K562 (cell line): Measurements from ENCODE around the gene CLCN5. TPM values are rescaled to one million over a fixed set of nuclear protein-coding genes. Genes with fewer than 3 reads are reported as not detected.

Experiments used
- ATAC-seq: fragments of 200-7000 bp; cut with Tn5 transposase; 3 replicates; pipeline ENCODE4 v1.9.1; 2020; ENCODE audit warnings: moderate library complexity
- BruUV-seq: library from RNA; stranded (reverse); fragments of 400-500 nt; replicated peaks from 2 replicates; lab custom pipeline; 2021; lab: Mats Ljungman, UMichigan
- CTCF ChIA-PET: fragments of 300-600 bp; formaldehyde crosslinking; extraction: SDS; loops from one replicate; lab custom pipeline; 2021; ENCODE audit warnings: low intra/inter-chr PET ratio; lab: Yijun Ruan, JAX
- POLR2A ChIA-PET: fragments of 300-600, 350-650 bp; sonication (Branson Sonifier 250); formaldehyde crosslinking; extraction: SDS; loops from one replicate; lab custom pipeline; 2021; ENCODE audit warnings: antibody characterized with exemption, inconsistent platforms; lab: Yijun Ruan, JAX
- DNase-seq, 4 experiments: peaks; one replicate each; pipeline versions ENCODE4 v3.0.0 to v3.0.0-alpha.2; 2011 to 2018; ENCODE audit warnings: low spot score in 3 of 4, mixed read lengths in 3 of 4; ENCODE audit errors: extremely low read depth in 1 of 4
- FAIRE-seq: peaks from 2 replicates; lab custom pipeline; 2011; peaks lifted over from hg19 to GRCh38; lab: Jason Lieb, UNC
- H2AFZ ChIP-seq: 2 replicates; pipeline ENCODE4 v1.6.0; 2011; ENCODE audit warnings: low read depth, low read length, control low read depth, inconsistent platforms
- H3K27ac ChIP-seq: fragments of 200-600 bp; 3 replicates; pipeline ENCODE4 v1.8.0; 2011; ENCODE audit warnings: low read depth, mild to moderate bottlenecking, control low read depth, inconsistent platforms, low read length, moderate library complexity, mixed read lengths; ENCODE audit errors: extremely low read depth
- H3K27me3 ChIP-seq, 2 experiments: fragments of 300-600 bp in 1 of 2; 2 replicates in 1 of 2; 3 replicates in 1 of 2; pipeline versions ENCODE4 v1.6.0 to v1.8.0; 2011; ENCODE audit warnings: inconsistent platforms in 2 of 2, low read length in 2 of 2, mild to moderate bottlenecking in 1 of 2, mixed read lengths in 1 of 2, moderate library complexity in 1 of 2; ENCODE audit not compliant: control insufficient read depth in 2 of 2, insufficient read depth in 2 of 2
- H3K36me3 ChIP-seq: fragments of 300-600 bp; 3 replicates; pipeline ENCODE4 v1.8.0; 2011; ENCODE audit warnings: mild to moderate bottlenecking, low read length, inconsistent platforms; ENCODE audit not compliant: control insufficient read depth, insufficient read depth
- H3K4me1 ChIP-seq, 2 experiments: fragments of 200-600 bp in 1 of 2; replicated peaks in 1 of 2; 2 replicates in 1 of 2; 3 replicates in 1 of 2; pipeline versions ENCODE4 v1.5.1 to v1.8.0; 2011; ENCODE audit warnings: inconsistent platforms in 2 of 2, low read length in 2 of 2, mild to moderate bottlenecking in 1 of 2, mixed read lengths in 1 of 2, moderate library complexity in 1 of 2; ENCODE audit not compliant: control insufficient read depth in 2 of 2, insufficient read depth in 2 of 2
- H3K4me2 ChIP-seq: 2 replicates; pipeline ENCODE4 v1.6.1; 2011; ENCODE audit warnings: low read length, control low read depth, inconsistent platforms, mixed read lengths; ENCODE audit not compliant: insufficient read depth
- H3K4me3 ChIP-seq: fragments of 200-600 bp; sonication (generic), shearing (Covaris generic); 2 replicates; pipeline ENCODE4 v1.5.1; 2016; ENCODE audit warnings: control low read depth, inconsistent platforms
- H3K79me2 ChIP-seq: fragments of 200-600 bp; 3 replicates; pipeline ENCODE4 v1.8.0; 2011; ENCODE audit warnings: low read length, inconsistent platforms; ENCODE audit not compliant: control insufficient read depth, insufficient read depth
- H3K9ac ChIP-seq, 2 experiments: 2 replicates each; pipeline versions ENCODE4 v1.6.0 to v1.6.1; 2011; ENCODE audit warnings: low read depth in 2 of 2, low read length in 2 of 2, control low read depth in 1 of 2, inconsistent platforms in 1 of 2, mild to moderate bottlenecking in 1 of 2, mixed read lengths in 1 of 2; ENCODE audit not compliant: insufficient read depth in 1 of 2
- H3K9me1 ChIP-seq: one replicate; pipeline ENCODE4 v1.6.0; 2011; ENCODE audit warnings: inconsistent platforms, mild to moderate bottlenecking, low read length, moderate library complexity; ENCODE audit not compliant: control insufficient read depth, insufficient read depth
- H3K9me3 ChIP-seq: replicated peaks from 2 replicates; pipeline ENCODE4 v1.5.1; 2011; ENCODE audit warnings: low read depth, low read length, inconsistent platforms; ENCODE audit not compliant: control insufficient read depth, insufficient read depth
- H4K20me1 ChIP-seq: replicated peaks from 2 replicates; pipeline ENCODE4 v1.6.1; 2011; ENCODE audit warnings: low read length, inconsistent platforms, mixed read lengths; ENCODE audit not compliant: control insufficient read depth, insufficient read depth
- HEY1 ChIP-seq: fragments of 250-450 bp; sonication (Bioruptor Pico); IDR thresholded peaks from 2 replicates; pipeline ENCODE4 v1.5.0; 2020; ENCODE audit warnings: mild to moderate bottlenecking, moderate library complexity, borderline replicate concordance
- HMG20A ChIP-seq: fragments of 450-650 bp; formaldehyde crosslinking; conservative IDR thresholded peaks from 2 replicates; pipeline ENCODE4 v1.4.0; 2020; ENCODE audit warnings: mild to moderate bottlenecking, mixed read lengths
- RBM34 ChIP-seq: fragments of 200-400 bp; formaldehyde crosslinking; IDR thresholded peaks from 2 replicates; pipeline ENCODE4 v1.6.1; 2018; ENCODE audit warnings: low read length, borderline replicate concordance; ENCODE audit not compliant: insufficient read depth
- RNF2 ChIP-seq: sonication (generic); IDR thresholded peaks from 2 replicates; pipeline ENCODE4 v1.6.1; 2016
- SMARCB1 ChIP-seq: IDR thresholded peaks from 2 replicates; pipeline ENCODE4 v1.6.1; 2011; ENCODE audit warnings: improper control_type of control experiment, low read depth; ENCODE audit not compliant: insufficient read length
- ZBTB7A ChIP-seq: IDR thresholded peaks from 2 replicates; pipeline ENCODE4 v1.6.1; 2011; ENCODE audit warnings: low read depth, mild to moderate bottlenecking, low read length, moderate library complexity, borderline replicate concordance; ENCODE audit not compliant: control insufficient read depth
- ZNF551 ChIP-seq: fragments of 250-450 bp; sonication (Bioruptor Pico); IDR thresholded peaks from 2 replicates; pipeline ENCODE4 v1.5.0; 2021; ENCODE audit warnings: mild to moderate bottlenecking, moderate library complexity
- WGBS: fragments of 100-300 bp; shearing (Covaris generic); methylation state at CpG from one replicate; pipeline ENCODE4 v1.1.6; 2016; ENCODE audit warnings: low coverage, mixed read lengths; ENCODE audit not compliant: insufficient coverage; ENCODE audit errors: missing lambda C conversion rate; 5-methylcytosine and 5-hydroxymethylcytosine counted together
- in situ Hi-C: fragments of 300-500 bp; cut with MboI; formaldehyde crosslinking; loops from 4 replicates; pipeline ENCODE4 v1.15.0; 2018; ENCODE audit warnings: inconsistent platforms, mixed read lengths
- intact Hi-C: fragments of 100-400 bp; cut with micrococcal nuclease; formaldehyde crosslinking; loops from 2 replicates; pipeline ENCODE4 v1.14.2; 2022
- polyA plus RNA-seq, 8 experiments: library from polyadenylated mRNA; depleted of rRNA in 4 of 8; stranded (reverse) in 5 of 8; unstranded in 3 of 8; fragments of >200 nt; fragmentation: Nextera tagmentation in 2 of 8; fragmentation: Illumina TruSeq in 1 of 8; extraction: Ambion mirVana in 2 of 8; extraction: Trizol in 1 of 8; gene quantifications; 2 replicates each; pipeline versions ENCODE4 v1.2.1 to v1.2.3, GENCODE V29; 2011 to 2014; ENCODE audit warnings: inconsistent platforms in 1 of 8, missing spikeins in 1 of 8
- total RNA-seq, 7 experiments: library from RNA; depleted of rRNA in 6 of 7; stranded (reverse); fragments of >200 nt in 6 of 7; fragmentation: Illumina TruSeq in 2 of 7; extraction: Trizol in 2 of 7; gene quantifications; 2 replicates each; pipeline versions ENCODE4 v1.2.1 to v1.2.3, GENCODE V29; 2011 to 2021; ENCODE audit warnings: low replicate concordance in 1 of 7
- TF ChIP-seq, protein P1 (sequence below): fragments of 150-350 bp; IDR thresholded peaks from 2 replicates; pipeline ENCODE4 v1.6.1; 2014; ENCODE audit warnings: low read depth, mild to moderate bottlenecking, low read length, borderline replicate concordance
- TF ChIP-seq, protein P2 (sequence below): fragments of 250-450 bp; sonication (Bioruptor Pico); IDR thresholded peaks from 2 replicates; pipeline ENCODE4 v1.5.0; 2021; ENCODE audit warnings: mild to moderate bottlenecking, moderate library complexity
- TF ChIP-seq, protein P3 (sequence below): fragments of 450-650 bp; IDR thresholded peaks from 2 replicates; pipeline ENCODE4 v1.6.1; 2016; ENCODE audit warnings: mild to moderate bottlenecking
- TF ChIP-seq, protein P4 (sequence below), 2 experiments: fragments of 200-800 bp in 1 of 2; sonication (Bioruptor generic) in 1 of 2; sonication (generic) in 1 of 2; formaldehyde crosslinking in 1 of 2; IDR thresholded peaks in 1 of 2; conservative IDR thresholded peaks in 1 of 2; 2 replicates each; pipeline versions ENCODE4 v1.5.0 to v1.6.1; 2016 to 2020; ENCODE audit warnings: missing compliant biosample characterization in 1 of 2, missing genetic modification characterization in 1 of 2, missing genetic modification reagents in 1 of 2

Gene CLCN5
- total and polyA plus RNA-seq, 9 of the 15 experiments (the other 6 are each of a cell fraction or from before 2014, with no cell fraction given), result 0.94 to 11.8 (median 7.1) TPM

DNA sequence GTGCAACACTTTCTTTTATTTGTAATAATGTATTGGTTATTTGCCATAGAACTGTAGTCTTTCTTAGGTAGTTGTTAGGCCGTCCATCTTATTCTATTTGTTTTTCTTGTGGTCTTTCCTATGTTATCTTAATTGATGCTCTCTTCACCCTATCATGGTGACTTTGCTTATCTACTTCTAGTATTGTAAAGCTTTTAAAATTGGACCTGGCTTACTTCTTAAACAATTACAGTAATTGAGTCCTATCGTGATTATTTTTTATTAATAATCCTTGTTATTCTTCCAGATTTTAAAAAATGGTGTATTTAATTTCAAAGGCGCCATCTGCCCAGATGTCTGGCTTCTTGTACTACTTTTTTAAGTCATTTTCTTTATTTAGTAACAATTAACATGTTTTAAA, 63.7 kb downstream of the CLCN5 start:
- BruUV-seq, result no TSS peak
- Histone ChIP-seq H4K20me1 (0 out of 2 replicates have a peak, but pooled peaks cover 3% of the 10 kb centered on the region), H3K27ac (no peak overlapping the region), H3K9ac (no peak overlapping the region), H3K36me3 (no peaks in the 10 kb centered on the region), H2AFZ (no peak overlapping the region), H3K4me1 (no peaks in the 10 kb centered on the region), H3K79me2 (no peaks in the 10 kb centered on the region), H3K27me3 (no peaks in the 10 kb centered on the region), H3K4me3 (no peak overlapping the region), H3K9me1 (no peaks in the 10 kb centered on the region), H3K4me2 (no peak overlapping the region), H3K9me3 (no peaks in the 10 kb centered on the region)
- WGBS, result 24% methylated on average over 3 of the region's 3 CpGs
- no peak for DNase-seq
- ChIA-PET POLR2A (no interaction called here), CTCF (no interaction called here)
- in situ Hi-C loops (no loop called here), intact Hi-C loops (no loop called here)
- no peak for ATAC-seq
- no peak for FAIRE-seq
- TF ChIP-seq HMG20A (CRISPR knock-in tag) (no peak), HEY1 (CRISPR knock-in tag) (no peak), RBM34 (no peak), RNF2 (no peak), SMARCB1 (no peak), ZBTB7A (no peak), ZNF551 (CRISPR knock-in tag) (no peak)
- TF ChIP-seq, protein P1, sequence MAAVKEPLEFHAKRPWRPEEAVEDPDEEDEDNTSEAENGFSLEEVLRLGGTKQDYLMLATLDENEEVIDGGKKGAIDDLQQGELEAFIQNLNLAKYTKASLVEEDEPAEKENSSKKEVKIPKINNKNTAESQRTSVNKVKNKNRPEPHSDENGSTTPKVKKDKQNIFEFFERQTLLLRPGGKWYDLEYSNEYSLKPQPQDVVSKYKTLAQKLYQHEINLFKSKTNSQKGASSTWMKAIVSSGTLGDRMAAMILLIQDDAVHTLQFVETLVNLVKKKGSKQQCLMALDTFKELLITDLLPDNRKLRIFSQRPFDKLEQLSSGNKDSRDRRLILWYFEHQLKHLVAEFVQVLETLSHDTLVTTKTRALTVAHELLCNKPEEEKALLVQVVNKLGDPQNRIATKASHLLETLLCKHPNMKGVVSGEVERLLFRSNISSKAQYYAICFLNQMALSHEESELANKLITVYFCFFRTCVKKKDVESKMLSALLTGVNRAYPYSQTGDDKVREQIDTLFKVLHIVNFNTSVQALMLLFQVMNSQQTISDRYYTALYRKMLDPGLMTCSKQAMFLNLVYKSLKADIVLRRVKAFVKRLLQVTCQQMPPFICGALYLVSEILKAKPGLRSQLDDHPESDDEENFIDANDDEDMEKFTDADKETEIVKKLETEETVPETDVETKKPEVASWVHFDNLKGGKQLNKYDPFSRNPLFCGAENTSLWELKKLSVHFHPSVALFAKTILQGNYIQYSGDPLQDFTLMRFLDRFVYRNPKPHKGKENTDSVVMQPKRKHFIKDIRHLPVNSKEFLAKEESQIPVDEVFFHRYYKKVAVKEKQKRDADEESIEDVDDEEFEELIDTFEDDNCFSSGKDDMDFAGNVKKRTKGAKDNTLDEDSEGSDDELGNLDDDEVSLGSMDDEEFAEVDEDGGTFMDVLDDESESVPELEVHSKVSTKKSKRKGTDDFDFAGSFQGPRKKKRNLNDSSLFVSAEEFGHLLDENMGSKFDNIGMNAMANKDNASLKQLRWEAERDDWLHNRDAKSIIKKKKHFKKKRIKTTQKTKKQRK, result no peak
- TF ChIP-seq, protein P2, sequence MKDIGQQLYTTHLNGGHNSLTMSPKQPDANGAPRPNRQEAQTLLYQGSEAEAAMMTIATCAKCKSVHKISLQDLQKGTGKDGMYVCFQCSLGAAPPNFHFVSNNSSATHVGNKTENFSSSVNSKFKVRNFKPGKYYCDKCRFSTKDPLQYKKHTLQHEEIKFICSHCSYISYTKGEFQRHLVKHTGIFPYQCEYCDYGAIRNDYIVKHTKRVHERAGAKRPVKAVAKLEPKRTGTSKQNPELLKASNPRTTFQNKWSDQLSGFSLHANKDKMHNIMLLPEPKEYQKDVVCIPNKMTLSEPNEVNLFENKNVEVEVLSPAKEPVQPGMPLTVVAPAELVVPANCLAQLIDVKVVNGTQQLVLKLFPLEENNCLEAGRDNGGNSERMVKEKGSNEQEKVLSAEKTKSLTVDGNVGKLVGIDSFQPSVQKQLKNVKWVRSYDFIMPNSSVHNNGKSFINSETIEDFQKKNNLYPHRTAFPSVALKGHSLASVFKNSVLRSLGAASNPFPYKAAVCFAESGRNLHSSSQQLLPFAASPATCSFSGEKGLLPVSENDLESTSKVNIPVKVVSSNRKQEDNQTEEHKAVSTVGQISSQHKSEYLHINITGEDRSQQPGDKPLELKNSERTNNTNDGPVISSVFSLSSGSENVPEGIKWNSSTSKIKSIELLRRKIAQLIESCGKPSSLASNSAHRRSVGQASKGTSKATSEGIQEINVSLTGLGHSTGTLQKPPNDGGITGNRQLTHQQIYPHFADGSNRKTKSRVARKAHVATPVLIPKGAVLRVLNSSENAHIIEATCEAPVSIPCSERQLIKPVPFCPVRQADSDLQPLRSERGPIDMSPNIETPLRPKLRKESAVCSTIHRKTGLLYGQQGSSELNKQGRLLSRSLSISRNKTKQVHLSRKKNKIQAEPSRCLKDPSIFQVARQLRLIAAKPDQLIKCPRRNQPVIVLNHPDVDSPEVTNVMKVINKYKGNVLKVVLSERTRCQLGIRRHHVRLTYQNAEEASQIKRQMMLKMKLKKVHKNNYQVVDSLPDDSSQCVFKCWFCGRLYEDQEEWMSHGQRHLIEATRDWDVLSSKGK, result no peak
- TF ChIP-seq, protein P3, sequence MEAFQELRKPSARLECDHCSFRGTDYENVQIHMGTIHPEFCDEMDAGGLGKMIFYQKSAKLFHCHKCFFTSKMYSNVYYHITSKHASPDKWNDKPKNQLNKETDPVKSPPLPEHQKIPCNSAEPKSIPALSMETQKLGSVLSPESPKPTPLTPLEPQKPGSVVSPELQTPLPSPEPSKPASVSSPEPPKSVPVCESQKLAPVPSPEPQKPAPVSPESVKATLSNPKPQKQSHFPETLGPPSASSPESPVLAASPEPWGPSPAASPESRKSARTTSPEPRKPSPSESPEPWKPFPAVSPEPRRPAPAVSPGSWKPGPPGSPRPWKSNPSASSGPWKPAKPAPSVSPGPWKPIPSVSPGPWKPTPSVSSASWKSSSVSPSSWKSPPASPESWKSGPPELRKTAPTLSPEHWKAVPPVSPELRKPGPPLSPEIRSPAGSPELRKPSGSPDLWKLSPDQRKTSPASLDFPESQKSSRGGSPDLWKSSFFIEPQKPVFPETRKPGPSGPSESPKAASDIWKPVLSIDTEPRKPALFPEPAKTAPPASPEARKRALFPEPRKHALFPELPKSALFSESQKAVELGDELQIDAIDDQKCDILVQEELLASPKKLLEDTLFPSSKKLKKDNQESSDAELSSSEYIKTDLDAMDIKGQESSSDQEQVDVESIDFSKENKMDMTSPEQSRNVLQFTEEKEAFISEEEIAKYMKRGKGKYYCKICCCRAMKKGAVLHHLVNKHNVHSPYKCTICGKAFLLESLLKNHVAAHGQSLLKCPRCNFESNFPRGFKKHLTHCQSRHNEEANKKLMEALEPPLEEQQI, result no peak
- TF ChIP-seq, protein P4, sequence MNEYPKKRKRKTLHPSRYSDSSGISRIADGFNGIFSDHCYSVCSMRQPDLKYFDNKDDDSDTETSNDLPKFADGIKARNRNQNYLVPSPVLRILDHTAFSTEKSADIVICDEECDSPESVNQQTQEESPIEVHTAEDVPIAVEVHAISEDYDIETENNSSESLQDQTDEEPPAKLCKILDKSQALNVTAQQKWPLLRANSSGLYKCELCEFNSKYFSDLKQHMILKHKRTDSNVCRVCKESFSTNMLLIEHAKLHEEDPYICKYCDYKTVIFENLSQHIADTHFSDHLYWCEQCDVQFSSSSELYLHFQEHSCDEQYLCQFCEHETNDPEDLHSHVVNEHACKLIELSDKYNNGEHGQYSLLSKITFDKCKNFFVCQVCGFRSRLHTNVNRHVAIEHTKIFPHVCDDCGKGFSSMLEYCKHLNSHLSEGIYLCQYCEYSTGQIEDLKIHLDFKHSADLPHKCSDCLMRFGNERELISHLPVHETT (CRISPR knock-in tag; conservative IDR thresholded peaks at IDR 0.05 in 1 of 2, IDR thresholded peaks at IDR 0.05 in 1 of 2), result no peak
